Nephron progenitor cell (in vitro differentiated cells): ENCODE measurements around the gene TRIM26.

Experiments
- DNase-seq: peaks from one replicate; pipeline ENCODE4 v3.0.0; 2021
- H3K27ac Mint-ChIP-seq: 2 replicates; pipeline ENCODE4 v1.8.0; 2021; ENCODE audit warnings: mild to moderate bottlenecking, moderate library complexity, mixed read lengths
- H3K27me3 Mint-ChIP-seq: 2 replicates; pipeline ENCODE4 v1.8.0; 2021; ENCODE audit warnings: mild to moderate bottlenecking, low read depth, mixed read lengths; ENCODE audit not compliant: poor library complexity
- H3K36me3 Mint-ChIP-seq: 2 replicates; pipeline ENCODE4 v1.8.0; 2021; ENCODE audit warnings: low read depth, mixed read lengths
- H3K4me1 Mint-ChIP-seq: 2 replicates; pipeline ENCODE4 v1.8.0; 2021; ENCODE audit warnings: mixed read lengths
- H3K4me3 Mint-ChIP-seq: 2 replicates; pipeline ENCODE4 v1.8.0; 2021; ENCODE audit warnings: mild to moderate bottlenecking, moderate library complexity, mixed read lengths
- H3K9me3 Mint-ChIP-seq: 2 replicates; pipeline ENCODE4 v1.8.0; 2021; ENCODE audit warnings: mild to moderate bottlenecking, moderate library complexity, mixed read lengths
- CTCF ChIP-seq: fragments of 200-600 bp; sonication (generic); IDR thresholded peaks from 2 replicates; pipeline ENCODE4 v1.5.0; 2021; ENCODE audit warnings: antibody characterized with exemption

TRIM26 gene

GRCh38 chr6:30164714-30165113, 48.5 kb downstream of the TRIM26 start:
- TF ChIP-seq CTCF = no peak
- Mint-ChIP-seq H3K4me1 (no peaks in the 10 kb centered on the region), H3K4me3 (no peak overlapping the region), H3K27me3 (peaks cover 30% of the 10 kb centered on the region), H3K27ac (no peak overlapping the region), H3K9me3 (no peaks in the 10 kb centered on the region), H3K36me3 (no peaks in the 10 kb centered on the region)
- DNase-seq = no peak

- DNase-seq = no peak
- peaks cover 33% of the 10 kb centered on the region for H3K27me3 Mint-ChIP-seq
Measured at GRCh38 chr6:30163918-30164654, 49.1 kb downstream of the TRIM26 start.

GRCh38 chr6:30163090-30163917, 49.9 kb downstream of the TRIM26 start, which contains the start of gene TRIM15:
Gene TRIM15 (plus strand): TSS chr6:30163546. CDS start chr6:30163685, 139 bp downstream.
- Mint-ChIP-seq H3K27ac (no peak within 1 kb of the TSS), H3K9me3 (no peaks in the 10 kb centered on the region), H3K27me3 (peaks cover 33% of the 10 kb centered on the region), H3K4me1 (no peaks in the 10 kb centered on the region), H3K4me3 (no peak within 1 kb of the TSS), H3K36me3 (no peaks in the 10 kb centered on the region)
- DNase-seq = no peak
- no peak for TF ChIP-seq CTCF

More at GRCh38 chr6:30163918-30164654, 49.1 kb downstream of the TRIM26 start:
- Mint-ChIP-seq H3K9me3 (no peaks in the 10 kb centered on the region), H3K4me3 (no peak overlapping the region), H3K27ac (no peak overlapping the region), H3K4me1 (no peaks in the 10 kb centered on the region), H3K36me3 (no peaks in the 10 kb centered on the region)
- TF ChIP-seq CTCF = no peak

- no peak for TF ChIP-seq CTCF
- H3K4me3 Mint-ChIP-seq = no peak overlapping the region
Measured at GRCh38 chr6:30162265-30163089, 50.7 kb downstream of the TRIM26 start.

GRCh38 chr6:30160785-30161531, 52.2 kb downstream of the TRIM26 start, which contains the start of gene TRIM10:
Gene TRIM10 (minus strand): TSS chr6:30161211. CDS start chr6:30160858, 353 bp downstream.
- no peak within 1 kb of the TSS for H3K27ac Mint-ChIP-seq
- H3K36me3 Mint-ChIP-seq = no peaks in the 10 kb centered on the region
- no peak within 1 kb of the TSS for H3K4me3 Mint-ChIP-seq
- H3K27me3 Mint-ChIP-seq = peaks cover 33% of the 10 kb centered on the region
- no peak for TF ChIP-seq CTCF
- DNase-seq = no peak
- H3K4me1 Mint-ChIP-seq = peaks cover 4% of the 10 kb centered on the region
- no peaks in the 10 kb centered on the region for H3K9me3 Mint-ChIP-seq

More at GRCh38 chr6:30162265-30163089, 50.7 kb downstream of the TRIM26 start:
- Mint-ChIP-seq H3K9me3 (no peaks in the 10 kb centered on the region), H3K36me3 (no peaks in the 10 kb centered on the region), H3K27me3 (peaks cover 33% of the 10 kb centered on the region), H3K4me1 (no peaks in the 10 kb centered on the region), H3K27ac (no peak overlapping the region)
- DNase-seq = no peak
